Activated naive CD4-positive, alpha-beta T cell treated with anti-CD3 and anti-CD28 coated beads, Interleukin-2, amount 10 ng/mL, durations not matched to agents 7 days and 5 days (primary cell): Measurements from ENCODE around the gene TIAM2.
A peak's percentile ranks its signal among the peaks of the same experiment; 100 is the strongest.

Experiments used
- CTCF ChIA-PET: fragments of 350-600 bp; sonication (Branson Sonifier 250); formaldehyde crosslinking; loops from one replicate; lab custom pipeline; 2021; ENCODE audit warnings: antibody characterized with exemption; lab: Charles Lee
- DNase-seq: peaks from one replicate; pipeline ENCODE4 v3.0.0-alpha.2; 2020
- H3K27ac Mint-ChIP-seq: one replicate; pipeline ENCODE4 v1.8.0; 2021; ENCODE audit warnings: mild to moderate bottlenecking, moderate library complexity, mixed read lengths
- H3K27me3 Mint-ChIP-seq: one replicate; pipeline ENCODE4 v1.8.0; 2021; ENCODE audit warnings: mild to moderate bottlenecking, mixed read lengths
- H3K36me3 Mint-ChIP-seq: one replicate; pipeline ENCODE4 v1.8.0; 2021; ENCODE audit warnings: mixed read lengths
- H3K4me1 Mint-ChIP-seq: one replicate; pipeline ENCODE4 v1.8.0; 2021; ENCODE audit warnings: mixed read lengths
- H3K4me3 Mint-ChIP-seq: one replicate; pipeline ENCODE4 v1.8.0; 2021; ENCODE audit warnings: mild to moderate bottlenecking, moderate library complexity, mixed read lengths
- H3K9me3 Mint-ChIP-seq: one replicate; pipeline ENCODE4 v1.8.0; 2021; ENCODE audit warnings: mixed read lengths

The TIAM2 gene

GRCh38 chr6:155158030-155158843 lies 163.1 kb downstream of the TIAM2 start:
- Mint-ChIP-seq H3K27ac (no peak overlapping the region), H3K36me3 (peaks cover 11% of the 10 kb centered on the region), H3K4me1 (peaks cover 59% of the 10 kb centered on the region), H3K9me3 (peaks cover 13% of the 10 kb centered on the region), H3K27me3 (no peaks in the 10 kb centered on the region), H3K4me3 (no peak overlapping the region)
- DNase-seq = no peak
- CTCF ChIA-PET = no interaction called here

DNA sequence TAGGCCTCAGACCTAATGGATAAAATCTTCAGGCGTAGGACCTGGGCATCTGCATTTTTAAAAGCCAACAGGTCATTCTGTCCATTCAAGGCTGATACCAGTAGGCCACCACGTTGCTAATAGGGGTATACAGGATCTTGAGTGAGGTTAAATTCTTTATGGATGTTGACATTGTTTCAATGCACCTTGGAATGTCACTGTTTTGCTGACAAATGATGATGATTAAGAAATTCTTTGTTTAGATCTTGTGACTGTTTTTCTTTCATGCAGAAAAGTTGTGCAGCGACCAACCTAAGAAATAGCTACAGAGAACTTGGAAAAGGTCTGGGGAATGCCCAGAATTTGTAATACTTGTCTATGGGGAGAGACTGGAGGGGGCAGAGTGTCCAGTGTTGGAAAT lies 167.6 kb downstream of the TIAM2 start:
- H3K27me3 Mint-ChIP-seq = no peaks in the 10 kb centered on the region
- peaks cover 20% of the 10 kb centered on the region for H3K4me1 Mint-ChIP-seq
- H3K27ac Mint-ChIP-seq = no peak overlapping the region
- CTCF ChIA-PET = interaction anchor here (0.8 to 1.1 kb wide), 3 partner anchors 9 to 233 kb away, joined by 3 read pairs; no protein-coding TSS in a partner anchor
- peaks cover 13% of the 10 kb centered on the region for H3K9me3 Mint-ChIP-seq
- no peak overlapping the region for H3K4me3 Mint-ChIP-seq
- DNase-seq = no peak
- peaks cover 7% of the 10 kb centered on the region for H3K36me3 Mint-ChIP-seq

DNA sequence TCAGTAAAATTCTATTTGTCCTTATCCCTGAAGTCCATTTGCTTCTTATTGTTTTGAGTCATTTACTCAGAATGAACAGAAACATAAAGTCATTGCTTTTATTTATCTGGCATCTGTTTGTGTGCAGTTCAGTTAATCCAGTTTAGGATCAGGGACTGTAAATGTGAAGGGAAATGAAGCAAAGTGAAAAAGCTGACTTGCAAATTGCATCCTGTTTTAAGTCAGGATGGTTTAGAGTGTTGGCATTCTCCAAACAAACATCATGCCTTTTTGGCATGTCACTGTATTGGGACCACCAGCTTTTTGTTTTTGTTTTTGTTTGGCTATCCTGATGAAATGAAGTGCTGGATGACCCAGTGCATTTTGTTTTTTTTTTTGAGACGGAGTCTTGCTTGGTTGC lies 168.5 kb downstream of the TIAM2 start:
- Mint-ChIP-seq H3K4me1 (peaks cover 11% of the 10 kb centered on the region), H3K9me3 (peaks cover 13% of the 10 kb centered on the region), H3K4me3 (no peak overlapping the region), H3K27me3 (no peaks in the 10 kb centered on the region), H3K27ac (no peak overlapping the region), H3K36me3 (peaks cover 7% of the 10 kb centered on the region)
- no peak for DNase-seq
- CTCF ChIA-PET = interaction anchor here (0.8 to 1.1 kb wide), 2 partner anchors 9 to 234 kb away, joined by 3 read pairs; no protein-coding TSS in a partner anchor

DNA sequence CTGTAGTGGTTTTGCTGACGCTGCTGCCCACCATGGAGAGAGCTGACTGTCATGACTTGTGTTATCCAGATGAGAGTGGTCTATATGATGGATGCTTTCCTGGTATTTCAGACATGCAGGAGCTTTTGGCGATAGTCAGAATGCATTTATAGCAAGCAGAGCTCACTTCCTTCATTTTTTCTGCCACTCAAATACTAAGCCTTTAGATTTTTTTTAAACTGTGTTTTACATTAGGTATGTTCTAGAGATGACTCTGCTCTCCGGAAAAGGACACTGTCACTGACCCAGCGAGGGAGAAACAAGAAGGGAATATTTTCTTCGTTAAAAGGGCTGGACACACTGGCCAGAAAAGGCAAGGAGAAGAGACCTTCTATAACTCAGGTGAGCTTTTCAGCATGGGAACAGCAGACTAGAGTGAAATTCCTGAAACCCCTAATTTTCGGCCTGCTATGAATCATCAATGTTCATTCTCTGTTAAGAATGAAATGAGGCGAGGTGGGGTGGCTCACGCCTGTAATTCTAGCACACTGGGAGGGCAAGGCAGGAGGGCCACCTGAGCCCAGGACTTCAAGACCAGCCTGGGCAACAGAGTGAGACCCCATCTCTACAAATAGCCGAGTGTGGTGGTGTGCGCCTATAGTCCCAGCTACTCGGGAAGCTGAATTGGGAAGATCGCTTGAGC lies 170.1 kb downstream of the TIAM2 start:
- Mint-ChIP-seq H3K9me3 (peaks cover 8% of the 10 kb centered on the region), H3K36me3 (peaks cover 8% of the 10 kb centered on the region), H3K27ac (no peak overlapping the region), H3K27me3 (no peaks in the 10 kb centered on the region), H3K4me3 (no peak overlapping the region), H3K4me1 (peaks cover 9% of the 10 kb centered on the region)
- CTCF ChIA-PET = interaction anchor here (0.7 kb wide), 1 partner anchor 11 kb away, joined by 3 read pairs; no protein-coding TSS in a partner anchor
- no peak for DNase-seq

DNA sequence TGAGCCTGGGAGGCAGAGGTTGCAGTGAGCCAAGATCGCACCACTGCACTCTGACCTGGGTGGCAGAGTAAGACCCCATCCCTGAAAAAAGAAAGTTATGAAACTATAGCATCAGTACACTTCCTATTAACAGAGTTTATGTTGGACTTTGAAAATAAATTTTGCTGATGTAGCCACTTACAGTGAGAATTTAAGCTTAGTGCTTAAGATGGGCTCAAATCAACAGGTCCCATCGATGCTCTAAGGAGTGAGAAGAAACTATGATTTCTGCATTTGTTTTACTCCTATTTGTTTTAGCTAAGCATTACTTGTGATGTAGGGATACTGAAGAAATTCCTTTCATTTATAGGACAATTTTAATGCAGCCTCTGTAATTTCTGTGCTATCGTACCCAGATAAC lies 175.4 kb downstream of the TIAM2 start:
- peak overlapping the region; percentile 96 for H3K27ac Mint-ChIP-seq
- peak overlapping the region; percentile 61 for H3K4me3 Mint-ChIP-seq
- H3K27me3 Mint-ChIP-seq = no peaks in the 10 kb centered on the region
- no peaks in the 10 kb centered on the region for H3K9me3 Mint-ChIP-seq
- CTCF ChIA-PET = interaction anchor here (1.1 to 5.2 kb wide), 8 partner anchors 15 to 495 kb away, joined by 3 to 86 read pairs (median 6); no protein-coding TSS in a partner anchor
- H3K36me3 Mint-ChIP-seq = peaks cover 6% of the 10 kb centered on the region
- H3K4me1 Mint-ChIP-seq = peaks cover 52% of the 10 kb centered on the region
- no peak for DNase-seq

- H3K27me3 Mint-ChIP-seq = no peaks in the 10 kb centered on the region
- H3K9me3 Mint-ChIP-seq = no peaks in the 10 kb centered on the region
- H3K4me3 Mint-ChIP-seq = peak overlapping the region; percentile 61
- H3K36me3 Mint-ChIP-seq = peaks cover 6% of the 10 kb centered on the region
- H3K27ac Mint-ChIP-seq = peak overlapping the region; percentile 96
- peaks cover 52% of the 10 kb centered on the region for H3K4me1 Mint-ChIP-seq
- peak; percentile 84 for DNase-seq
- CTCF ChIA-PET = interaction anchor here (0.9 to 5.2 kb wide), 10 partner anchors 15 to 496 kb away, joined by 3 to 86 read pairs (median 4); no protein-coding TSS in a partner anchor
Observed at GRCh38 chr6:155171109-155171746, 176.1 kb downstream of the TIAM2 start.

DNA sequence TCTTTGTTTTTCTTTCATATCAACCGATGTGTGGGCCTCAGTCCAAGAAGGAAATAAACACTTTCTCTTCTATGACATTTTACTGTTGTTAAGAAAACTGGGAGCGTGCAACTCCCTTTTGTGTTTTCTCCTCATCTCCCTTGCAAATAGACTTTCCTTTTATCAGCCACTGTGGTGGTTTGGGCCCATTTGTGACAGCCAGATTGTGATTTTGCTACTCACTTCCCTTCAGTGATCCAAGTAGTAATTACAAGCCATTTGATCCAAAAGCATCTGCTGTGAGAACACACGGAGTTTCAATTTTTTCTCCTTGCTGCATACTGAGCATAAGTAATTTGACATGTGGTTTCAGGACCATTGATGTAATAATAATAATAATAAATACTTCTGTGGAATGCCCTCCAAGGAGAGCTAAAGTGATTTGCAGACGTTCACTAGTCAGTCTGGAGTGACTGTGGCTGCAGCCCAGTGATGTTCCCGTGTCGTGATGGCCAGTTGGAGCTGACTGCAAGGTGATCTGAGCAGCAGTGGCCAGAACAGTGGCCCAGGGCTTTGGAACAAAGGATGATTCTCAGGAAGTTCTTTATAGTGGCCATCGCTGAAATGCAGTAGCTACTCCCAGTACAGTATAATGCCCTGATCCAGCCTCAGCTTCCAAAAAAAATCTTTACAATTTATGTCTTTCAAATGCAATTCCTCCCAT lies 176.8 kb downstream of the TIAM2 start:
- Mint-ChIP-seq H3K4me3 (peak overlapping the region; percentile 61), H3K4me1 (peaks cover 52% of the 10 kb centered on the region), H3K27me3 (no peaks in the 10 kb centered on the region), H3K36me3 (peaks cover 6% of the 10 kb centered on the region), H3K27ac (peak overlapping the region; percentile 96), H3K9me3 (no peaks in the 10 kb centered on the region)
- CTCF ChIA-PET = interaction anchor here (0.7 to 5.2 kb wide), 11 partner anchors 18 to 304 kb away, joined by 3 to 86 read pairs (median 4); no protein-coding TSS in a partner anchor
- no peak for DNase-seq

GRCh38 chr6:155173488-155173887 lies 178.4 kb downstream of the TIAM2 start:
- H3K27ac Mint-ChIP-seq = no peak overlapping the region

DNA sequence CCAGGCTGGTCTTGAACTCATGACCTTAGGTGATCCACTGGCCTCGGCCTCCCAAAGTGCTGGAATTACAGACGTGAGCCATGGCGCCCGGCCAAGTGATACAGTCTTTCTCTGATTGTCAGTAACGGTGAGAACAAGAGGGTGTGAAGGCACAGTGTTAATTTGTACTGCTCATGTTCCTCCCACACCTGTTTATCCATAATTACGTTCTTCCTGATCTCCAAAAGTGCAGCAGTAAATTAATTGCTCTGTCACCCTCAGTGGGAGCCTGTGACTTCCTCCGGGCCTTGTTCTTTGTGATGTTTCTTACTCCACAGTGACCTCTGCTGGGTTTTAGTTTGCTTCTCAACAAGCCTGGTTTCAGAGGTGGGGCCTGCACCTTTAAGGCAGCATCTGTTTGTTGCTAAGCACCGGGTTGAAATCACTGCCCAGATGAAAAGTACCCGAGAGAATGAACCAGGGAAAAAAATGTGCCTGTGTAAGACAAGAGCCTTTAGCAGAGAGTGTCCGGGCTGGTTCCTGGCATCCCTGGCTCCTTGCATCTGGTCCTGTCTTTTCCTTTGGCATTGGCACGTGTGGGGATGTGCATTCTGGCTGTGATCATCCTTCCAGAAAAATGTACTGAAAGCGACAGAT lies 179.6 kb downstream of the TIAM2 start:
- peak overlapping the region; percentile 47 for H3K27ac Mint-ChIP-seq
- DNase-seq = peak; percentile 76
- H3K27me3 Mint-ChIP-seq = no peaks in the 10 kb centered on the region
- H3K9me3 Mint-ChIP-seq = no peaks in the 10 kb centered on the region
- peaks cover 3% of the 10 kb centered on the region for H3K36me3 Mint-ChIP-seq
- peaks cover 52% of the 10 kb centered on the region for H3K4me1 Mint-ChIP-seq
- CTCF ChIA-PET = interaction anchor here (0.7 to 5.2 kb wide), 11 partner anchors 67 to 499 kb away, joined by 3 to 86 read pairs (median 3); no protein-coding TSS in a partner anchor
- H3K4me3 Mint-ChIP-seq = no peak overlapping the region

More at GRCh38 chr6:155173488-155173887, 178.4 kb downstream of the TIAM2 start:
- Mint-ChIP-seq H3K9me3 (no peaks in the 10 kb centered on the region), H3K4me3 (no peak overlapping the region), H3K27me3 (no peaks in the 10 kb centered on the region), H3K4me1 (peaks cover 52% of the 10 kb centered on the region), H3K36me3 (peaks cover 6% of the 10 kb centered on the region)
- DNase-seq = no peak
- CTCF ChIA-PET = interaction anchor here (0.7 to 5.2 kb wide), 8 partner anchors 66 to 498 kb away, joined by 3 to 86 read pairs (median 4); no protein-coding TSS in a partner anchor

GRCh38 chr6:155177363-155177961 lies 182.3 kb downstream of the TIAM2 start:
- no peaks in the 10 kb centered on the region for H3K36me3 Mint-ChIP-seq
- CTCF ChIA-PET = interaction anchor here (0.5 to 4.3 kb wide), 19 partner anchors 9 to 544 kb away, joined by 3 to 54 read pairs (median 5); partner anchors contain the start of gene TFB1M
- H3K4me1 Mint-ChIP-seq = peaks cover 25% of the 10 kb centered on the region
- no peaks in the 10 kb centered on the region for H3K9me3 Mint-ChIP-seq
- DNase-seq = peak; percentile 62
- H3K27ac Mint-ChIP-seq = no peak overlapping the region
- H3K27me3 Mint-ChIP-seq = no peaks in the 10 kb centered on the region
- no peak overlapping the region for H3K4me3 Mint-ChIP-seq

DNA sequence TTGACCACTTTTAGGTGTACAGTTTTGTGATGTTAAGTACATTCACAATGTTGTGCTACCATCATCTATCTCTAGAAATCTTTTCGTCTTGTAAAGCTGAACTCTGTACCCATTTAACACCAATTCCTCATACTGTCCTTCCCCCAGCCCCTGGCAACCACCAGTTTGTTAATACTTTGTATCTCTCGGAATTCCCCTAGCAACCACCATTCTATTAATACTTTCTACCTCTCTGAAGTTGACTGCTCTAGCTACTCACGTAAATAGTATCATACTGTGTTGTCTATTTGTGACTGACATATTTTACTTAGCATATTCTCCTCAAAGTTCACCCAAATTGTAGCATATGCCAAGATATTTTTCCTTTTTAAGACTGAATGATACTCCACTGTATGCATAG lies 186.4 kb downstream of the TIAM2 start:
- no peaks in the 10 kb centered on the region for H3K9me3 Mint-ChIP-seq
- no peaks in the 10 kb centered on the region for H3K27me3 Mint-ChIP-seq
- no peak overlapping the region for H3K27ac Mint-ChIP-seq
- CTCF ChIA-PET = interaction anchor here (1.0 kb wide), 1 partner anchor 136 kb away, joined by 3 read pairs; no protein-coding TSS in a partner anchor
- H3K4me1 Mint-ChIP-seq = peaks cover 9% of the 10 kb centered on the region
- no peaks in the 10 kb centered on the region for H3K36me3 Mint-ChIP-seq
- no peak overlapping the region for H3K4me3 Mint-ChIP-seq
- DNase-seq = no peak

GRCh38 chr6:155182103-155182502 lies 187.0 kb downstream of the TIAM2 start:
- Mint-ChIP-seq H3K27me3 (no peaks in the 10 kb centered on the region), H3K4me3 (no peak overlapping the region), H3K9me3 (no peaks in the 10 kb centered on the region), H3K36me3 (no peaks in the 10 kb centered on the region), H3K4me1 (peaks cover 10% of the 10 kb centered on the region), H3K27ac (no peak overlapping the region)
- CTCF ChIA-PET = interaction anchor here (0.9 to 1.0 kb wide), 2 partner anchors 136 to 255 kb away, joined by 3 to 4 read pairs; no protein-coding TSS in a partner anchor
- no peak for DNase-seq
